ENCODE data around the gene SNX1. TPM values are rescaled to one million over a fixed set of nuclear protein-coding genes. Genes with fewer than 3 reads are reported as not detected.

SNX1 gene
- total RNA-seq, 1 experiment from 2014 or later: 24.3 TPM

- Histone ChIP-seq H4K20me1 (ENCODE audit: low read length) (no peaks in the 10 kb centered on the region), H3K4me3 (ENCODE audit: low read length) (no peak overlapping the region), H3K4me2 (ENCODE audit: low read length) (no peak overlapping the region), H3K36me3 (ENCODE audit: low read depth, low read length) (peaks cover 34% of the 10 kb centered on the region), H3K9me2 (replicated peaks; ENCODE audit: low read length) (no peaks in the 10 kb centered on the region), H3K79me2 (ENCODE audit: low read length) (no peaks in the 10 kb centered on the region), H3K9ac (ENCODE audit: low read length) (no peak overlapping the region), H2AFZ (ENCODE audit: low read length) (no peak overlapping the region), H3F3A (ENCODE audit: low read length, unreplicated experiment) (no peaks in the 10 kb centered on the region), H3K27me3 (ENCODE audit: low read length) (no peaks in the 10 kb centered on the region), H3K27ac (ENCODE audit: low read length) (no peak overlapping the region), H3K4me1 (ENCODE audit: insufficient read depth, low read length) (no peaks in the 10 kb centered on the region), H3K9me3 (ENCODE audit: low read length) (no peaks in the 10 kb centered on the region)
- ChIA-PET POLR2A (ENCODE audit: unreplicated experiment) (no interaction called here), CTCF (no interaction called here)
- ATAC-seq: no peak
- BruUV-seq (replicated peaks): no TSS peak
- no peak for TF ChIP-seq EZH2phosphoT487 (IDR thresholded peaks at IDR 0.05; ENCODE audit: borderline replicate concordance, low read length)
- no peak for TF ChIP-seq CTCF (conservative IDR thresholded peaks at IDR 0.05; ENCODE audit: low read depth, low read length)
- TF ChIP-seq EZH2 (IDR thresholded peaks at IDR 0.05; ENCODE audit: low read length, unreplicated experiment): no peak
- no peak for DNase-seq
- intact Hi-C loops (cut with micrococcal nuclease): no loop called here
Measured at GRCh38 chr15:64132217-64132616, 36.4 kb downstream of the SNX1 start.

DNA sequence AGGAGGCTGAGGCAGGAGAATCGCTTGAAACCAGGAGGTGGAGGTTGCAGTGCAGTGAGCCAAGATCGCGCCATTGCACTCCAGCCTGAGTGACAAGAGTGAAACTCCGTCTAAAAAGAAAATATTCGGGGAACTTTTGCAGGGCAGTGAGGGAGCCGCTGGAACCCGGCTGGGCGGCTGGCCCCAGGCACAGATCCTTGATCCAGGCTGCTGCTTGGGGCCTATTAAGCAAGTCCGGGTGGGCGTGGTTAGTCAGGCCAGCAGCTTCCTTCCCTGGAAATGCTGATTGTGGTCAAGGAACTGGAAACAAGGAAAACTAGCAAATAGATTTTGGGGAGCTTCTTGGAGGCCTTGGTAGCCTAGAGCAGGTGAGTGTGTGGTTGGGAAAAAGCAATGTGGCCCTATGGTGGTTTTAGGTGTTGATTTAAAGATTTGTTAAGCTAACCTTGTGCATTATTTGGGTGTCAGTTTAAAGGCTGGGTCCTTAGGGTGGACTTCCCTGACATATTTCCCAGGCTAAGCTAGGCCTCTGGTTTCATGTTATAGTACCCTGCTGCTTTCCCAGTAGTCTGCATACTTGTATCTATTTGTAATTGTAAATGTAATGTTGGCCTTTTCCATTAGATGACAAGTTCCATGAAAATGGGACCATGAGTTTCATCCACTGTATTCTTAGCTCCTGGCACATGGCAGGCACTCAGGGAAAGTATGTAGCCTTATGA, 38.0 kb downstream of the SNX1 start:
- H3K9ac ChIP-seq (ENCODE audit: low read length): no peak overlapping the region
- no peak for DNase-seq
- H2AFZ ChIP-seq (ENCODE audit: low read length): no peak overlapping the region
- peaks cover 20% of the 10 kb centered on the region for H3K36me3 ChIP-seq (ENCODE audit: low read depth, low read length)
- H3K4me3 ChIP-seq (ENCODE audit: low read length): no peak overlapping the region
- POLR2A ChIA-PET (ENCODE audit: unreplicated experiment): no interaction called here
- H3K4me2 ChIP-seq (ENCODE audit: low read length): no peak overlapping the region
- no peaks in the 10 kb centered on the region for H3F3A ChIP-seq (ENCODE audit: low read length, unreplicated experiment)
- no peaks in the 10 kb centered on the region for H4K20me1 ChIP-seq (ENCODE audit: low read length)
- CTCF ChIA-PET: no interaction called here
- no peak for TF ChIP-seq EZH2 (IDR thresholded peaks at IDR 0.05; ENCODE audit: low read length, unreplicated experiment)
- no peak for TF ChIP-seq EZH2phosphoT487 (IDR thresholded peaks at IDR 0.05; ENCODE audit: borderline replicate concordance, low read length)
- TF ChIP-seq CTCF (conservative IDR thresholded peaks at IDR 0.05; ENCODE audit: low read depth, low read length): no peak
- no peaks in the 10 kb centered on the region for H3K9me2 ChIP-seq (replicated peaks; ENCODE audit: low read length)
- H3K9me3 ChIP-seq (ENCODE audit: low read length): no peaks in the 10 kb centered on the region
- no peak overlapping the region for H3K27ac ChIP-seq (ENCODE audit: low read length)
- no peak for ATAC-seq
- intact Hi-C loops (cut with micrococcal nuclease): no loop called here
- BruUV-seq (replicated peaks): no TSS peak
- no peaks in the 10 kb centered on the region for H3K79me2 ChIP-seq (ENCODE audit: low read length)
- no peaks in the 10 kb centered on the region for H3K4me1 ChIP-seq (ENCODE audit: insufficient read depth, low read length)
- H3K27me3 ChIP-seq (ENCODE audit: low read length): no peaks in the 10 kb centered on the region

GRCh38 chr15:64134345-64134829, 38.6 kb downstream of the SNX1 start:
- Histone ChIP-seq H3K9me2 (replicated peaks; ENCODE audit: low read length) (no peaks in the 10 kb centered on the region), H3K27ac (ENCODE audit: low read length) (no peak overlapping the region), H3K79me2 (ENCODE audit: low read length) (no peaks in the 10 kb centered on the region), H3K4me3 (ENCODE audit: low read length) (no peak overlapping the region), H3K36me3 (ENCODE audit: low read depth, low read length) (peaks cover 20% of the 10 kb centered on the region), H3K4me2 (ENCODE audit: low read length) (no peak overlapping the region), H3K9ac (ENCODE audit: low read length) (no peak overlapping the region), H3F3A (ENCODE audit: low read length, unreplicated experiment) (no peaks in the 10 kb centered on the region), H3K4me1 (ENCODE audit: insufficient read depth, low read length) (no peaks in the 10 kb centered on the region), H3K27me3 (ENCODE audit: low read length) (no peaks in the 10 kb centered on the region), H2AFZ (ENCODE audit: low read length) (no peak overlapping the region), H3K9me3 (ENCODE audit: low read length) (no peaks in the 10 kb centered on the region), H4K20me1 (ENCODE audit: low read length) (no peaks in the 10 kb centered on the region)
- no TSS peak for BruUV-seq (replicated peaks)
- no peak for ATAC-seq
- intact Hi-C loops (cut with micrococcal nuclease): no loop called here
- CTCF ChIA-PET: no interaction called here
- POLR2A ChIA-PET (ENCODE audit: unreplicated experiment): no interaction called here
- TF ChIP-seq EZH2phosphoT487 (IDR thresholded peaks at IDR 0.05; ENCODE audit: borderline replicate concordance, low read length) (no peak), CTCF (conservative IDR thresholded peaks at IDR 0.05; ENCODE audit: low read depth, low read length) (no peak), EZH2 (IDR thresholded peaks at IDR 0.05; ENCODE audit: low read length, unreplicated experiment) (no peak)
- peak; percentile 13 for DNase-seq
